ENCODE data around the gene CEP162.
A peak's percentile ranks its signal among the peaks of the same experiment; 100 is the strongest.
"Not testable (repeated sequence)": the region's sequence is repeated elsewhere in the genome, so short reads cannot be mapped to it uniquely, and the experiment has no call there.

The CEP162 gene, protein sequence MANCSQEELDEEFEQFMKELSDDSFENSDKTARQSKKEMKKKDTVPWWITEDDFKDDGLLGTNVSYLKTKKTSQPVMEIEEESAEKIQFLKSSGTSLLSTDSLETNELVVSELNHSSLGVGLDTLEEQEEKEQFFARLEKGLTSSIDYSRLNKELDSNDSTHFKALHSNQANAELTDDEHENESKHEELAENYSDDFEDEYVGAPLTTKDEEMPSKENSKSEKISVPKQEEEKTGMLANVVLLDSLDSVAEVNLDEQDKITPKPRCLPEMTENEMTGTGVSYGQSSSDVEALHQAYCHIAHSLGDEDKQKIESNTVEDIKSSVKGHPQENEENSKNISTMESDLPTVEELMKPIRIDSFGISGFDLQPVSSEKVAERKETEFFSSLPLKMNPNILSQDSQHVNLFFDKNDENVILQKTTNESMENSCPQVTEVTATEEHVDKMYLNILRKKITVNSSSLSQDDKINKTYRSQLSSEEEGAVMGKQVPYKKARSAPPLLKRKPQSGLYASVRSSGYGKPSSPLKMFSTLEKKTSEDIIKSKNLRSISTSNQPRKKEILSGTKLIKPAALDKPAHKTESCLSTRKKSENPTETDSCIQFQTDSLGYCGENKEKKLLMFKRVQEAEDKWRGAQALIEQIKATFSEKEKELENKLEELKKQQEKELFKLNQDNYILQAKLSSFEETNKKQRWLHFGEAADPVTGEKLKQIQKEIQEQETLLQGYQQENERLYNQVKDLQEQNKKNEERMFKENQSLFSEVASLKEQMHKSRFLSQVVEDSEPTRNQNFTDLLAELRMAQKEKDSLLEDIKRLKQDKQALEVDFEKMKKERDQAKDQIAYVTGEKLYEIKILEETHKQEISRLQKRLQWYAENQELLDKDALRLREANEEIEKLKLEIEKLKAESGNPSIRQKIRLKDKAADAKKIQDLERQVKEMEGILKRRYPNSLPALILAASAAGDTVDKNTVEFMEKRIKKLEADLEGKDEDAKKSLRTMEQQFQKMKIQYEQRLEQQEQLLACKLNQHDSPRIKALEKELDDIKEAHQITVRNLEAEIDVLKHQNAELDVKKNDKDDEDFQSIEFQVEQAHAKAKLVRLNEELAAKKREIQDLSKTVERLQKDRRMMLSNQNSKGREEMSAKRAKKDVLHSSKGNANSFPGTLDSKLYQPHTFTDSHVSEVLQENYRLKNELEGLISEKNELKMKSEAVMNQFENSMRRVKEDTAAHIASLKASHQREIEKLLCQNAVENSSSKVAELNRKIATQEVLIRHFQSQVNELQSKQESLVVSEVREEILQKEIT (N-terminal part only)

DNA sequence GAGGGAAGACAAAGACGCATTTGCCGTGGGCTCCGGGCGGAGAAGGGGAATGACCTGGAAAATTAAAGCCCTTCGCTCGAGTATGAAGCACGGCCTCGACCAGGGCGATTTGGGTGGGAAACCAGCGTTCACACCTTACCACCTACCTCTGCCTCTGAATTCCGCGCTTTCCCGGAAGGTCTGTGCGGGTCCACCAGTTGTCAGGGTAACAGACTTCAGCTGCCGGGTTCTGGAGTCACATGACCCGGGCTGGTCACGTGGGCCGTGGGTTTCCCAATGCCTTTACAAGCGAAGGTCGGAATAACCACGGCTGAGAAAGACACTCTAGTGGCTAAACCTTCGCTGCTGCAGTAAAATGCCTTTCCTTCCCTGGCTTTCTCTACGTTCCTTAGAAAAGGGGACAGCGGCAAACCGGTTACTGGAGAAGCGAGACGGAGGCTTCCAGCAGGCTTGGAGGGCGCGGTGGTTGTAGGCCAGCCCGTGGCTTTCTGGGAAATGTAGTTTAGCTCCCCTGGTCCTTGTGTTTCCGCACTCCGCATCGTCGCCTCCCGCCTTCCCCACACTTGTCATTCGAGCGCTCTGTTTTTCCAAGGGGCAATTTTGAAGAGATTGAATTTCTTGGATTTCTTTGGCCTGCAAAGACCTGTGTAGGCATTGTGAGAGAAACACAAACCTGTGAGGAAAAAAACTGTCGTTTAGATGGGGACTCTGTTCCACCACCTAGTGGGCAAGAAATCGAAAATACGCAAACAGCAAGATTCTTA is at the start of gene CEP162:
Gene CEP162 (minus strand): TSS at position 210 of the 764 bp plus-strand sequence. CDS start 1,250 bp downstream, outside the sequence.
- peak; percentile 71 to 79 for DNase-seq (ENCODE audit: low read depth in 2 of 2)

DNA sequence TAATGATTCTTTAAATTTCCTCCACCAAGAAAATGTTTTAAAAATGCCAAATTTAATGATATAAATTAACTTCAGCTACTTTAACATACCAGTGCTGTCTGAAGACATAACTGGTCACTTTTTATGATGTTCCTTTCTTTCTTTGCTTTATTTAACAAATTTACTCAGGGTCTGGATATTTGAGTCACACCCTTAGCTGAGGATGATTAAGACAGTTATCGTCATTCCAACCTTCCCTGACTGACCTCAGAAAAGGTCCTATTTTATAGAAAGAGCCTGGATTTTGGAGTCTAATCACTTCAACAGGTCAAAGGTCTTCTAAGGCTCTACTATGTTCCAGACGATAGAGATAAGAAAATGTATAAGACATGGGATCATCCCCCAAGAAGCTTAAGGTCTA is 47.4 kb upstream of the CEP162 start:
- no peak for DNase-seq (ENCODE audit: low read depth in 2 of 2)

DNA sequence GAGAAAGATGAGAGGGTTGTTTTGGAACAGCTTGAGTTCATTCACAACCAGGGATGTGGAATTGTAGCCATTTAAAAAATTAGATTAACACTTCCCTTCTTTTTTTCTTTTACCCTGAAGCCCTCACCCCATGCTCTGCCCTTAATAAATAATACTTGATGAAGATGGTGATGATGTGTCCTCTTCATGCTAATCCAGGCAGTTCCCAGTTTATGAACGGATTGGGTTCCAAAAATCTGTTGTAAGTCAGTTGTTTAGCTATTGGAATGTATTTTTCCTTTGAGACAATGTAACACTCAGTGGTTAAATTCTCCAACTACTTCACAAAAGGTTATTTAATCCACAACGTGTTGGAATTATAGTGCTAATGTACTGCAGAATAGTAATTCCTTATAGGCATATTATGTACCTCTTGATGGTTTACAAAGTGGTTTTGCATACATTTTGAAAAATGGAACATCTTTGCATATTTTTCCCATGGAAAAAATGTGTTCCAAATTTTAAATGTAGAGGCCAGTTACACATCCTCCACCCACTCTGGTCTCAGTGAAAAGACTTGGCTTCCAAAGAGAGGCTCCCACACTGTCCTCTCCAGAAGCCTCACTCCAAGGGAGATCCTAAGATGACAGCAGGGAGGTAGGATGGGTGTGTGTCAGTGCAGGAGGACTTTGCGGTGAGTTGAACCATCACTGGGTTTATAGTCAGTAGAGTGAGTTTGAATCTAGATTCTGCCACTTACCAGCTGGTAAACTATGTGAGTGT is 45.8 kb upstream of the CEP162 start:
- DNase-seq (ENCODE audit: low read depth in 2 of 2) = no peak

DNA sequence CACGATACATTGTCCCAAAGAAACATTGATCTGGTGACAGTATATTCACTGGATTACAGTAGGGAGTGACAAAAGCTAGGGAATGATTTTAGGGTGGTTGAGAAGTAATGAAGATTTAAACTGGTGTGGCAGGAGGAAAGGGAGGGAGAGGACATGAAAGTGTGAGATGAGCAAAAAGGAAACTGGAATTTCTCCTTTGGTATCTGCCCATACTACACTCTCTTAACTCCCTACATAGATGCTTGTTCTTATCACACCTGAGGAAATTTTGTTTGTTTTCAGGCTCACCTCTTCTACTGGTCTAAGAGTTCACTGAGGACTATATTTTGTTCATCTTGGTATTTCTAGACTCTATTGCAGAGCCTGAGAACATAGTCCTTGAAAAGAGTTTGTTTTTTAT is 44.9 kb upstream of the CEP162 start:
- no peak for DNase-seq (ENCODE audit: low read depth in 2 of 2)

DNA sequence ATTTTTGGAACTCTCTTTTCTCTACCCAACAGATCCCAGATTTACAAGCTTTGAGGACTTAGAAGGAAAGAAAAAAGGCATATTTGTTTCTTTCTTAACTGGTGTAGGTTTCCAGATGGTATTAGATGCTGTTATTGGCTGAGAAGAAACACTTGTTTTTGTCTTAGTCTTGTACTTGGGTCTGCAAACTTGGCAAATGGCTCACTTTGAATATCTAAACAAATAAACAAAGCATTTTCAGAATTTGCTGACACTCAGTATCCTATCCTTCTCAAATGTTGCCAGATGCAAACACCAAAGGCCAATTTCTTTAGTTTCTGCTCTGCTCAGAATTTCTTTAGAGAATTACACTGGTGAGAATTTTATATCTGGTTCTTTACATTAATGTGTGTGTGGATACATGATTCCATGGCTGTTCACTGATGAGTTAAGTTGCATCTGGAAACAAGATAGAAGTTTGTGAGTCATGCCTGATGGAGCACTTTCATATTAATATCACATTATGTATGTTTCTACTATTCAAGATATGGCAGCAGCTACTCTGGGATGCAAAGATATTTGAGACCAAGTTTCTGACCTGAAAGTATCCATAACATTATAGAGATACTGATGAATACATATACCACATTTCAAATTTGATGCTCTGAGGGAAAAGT is 43.7 kb upstream of the CEP162 start:
- no peak for DNase-seq (ENCODE audit: low read depth in 2 of 2)

DNA sequence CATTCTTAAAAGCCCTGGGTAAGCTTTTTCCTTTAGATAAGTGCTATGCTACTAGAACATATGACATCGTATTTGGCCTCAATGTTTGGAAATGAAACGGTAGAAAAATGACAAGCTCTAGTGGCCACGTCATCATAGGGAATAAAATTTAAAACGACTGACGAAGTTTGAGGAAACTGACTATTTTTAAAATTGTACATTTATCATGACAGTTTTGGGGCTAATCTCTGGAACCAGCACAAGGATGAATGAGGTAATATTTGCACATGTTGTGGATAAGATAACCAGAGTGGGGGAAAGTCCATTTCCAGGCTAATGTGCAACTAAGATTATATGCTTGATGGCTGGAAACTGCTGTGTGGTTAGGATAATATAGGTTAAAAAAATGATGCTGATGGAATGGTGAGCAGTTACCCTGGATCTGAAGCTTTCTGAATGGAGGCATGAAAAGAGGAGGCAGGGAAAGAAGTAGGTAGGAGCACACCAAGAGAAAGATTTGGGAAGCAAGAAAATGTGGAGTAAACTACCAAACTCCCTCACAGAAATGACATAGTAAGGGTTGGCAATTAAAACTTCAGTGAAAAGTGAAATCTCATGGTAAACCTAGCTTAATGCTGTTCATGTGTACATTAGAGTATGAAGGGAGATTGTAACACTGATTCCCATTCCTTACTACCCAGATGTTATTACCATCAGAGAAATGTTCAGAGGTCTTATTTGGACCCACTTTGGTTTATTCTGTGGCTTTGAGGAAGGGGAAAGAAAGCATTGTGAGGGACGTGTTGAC is 42.7 kb upstream of the CEP162 start:
- no peak for DNase-seq (ENCODE audit: low read depth in 2 of 2)

DNA sequence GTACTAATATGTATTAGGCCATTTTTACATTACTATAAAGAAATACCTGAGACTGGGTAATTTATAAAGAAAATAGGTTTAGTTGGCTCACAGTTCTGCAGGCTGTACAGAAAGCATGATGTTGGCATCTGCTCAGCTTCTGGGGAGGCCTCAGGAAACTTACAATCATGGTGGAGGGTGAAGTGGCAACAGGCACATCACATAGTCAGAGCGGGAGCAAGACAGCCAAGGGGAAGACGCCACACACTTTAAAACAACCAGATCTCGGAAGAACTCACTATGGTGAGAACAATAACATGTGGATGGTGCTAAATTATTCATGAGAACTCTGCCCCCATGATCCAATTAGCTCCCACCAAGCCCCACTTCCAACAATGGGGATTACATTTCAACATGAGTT is 41.3 kb upstream of the CEP162 start:
- DNase-seq (ENCODE audit: low read depth in 2 of 2) = no peak

DNA sequence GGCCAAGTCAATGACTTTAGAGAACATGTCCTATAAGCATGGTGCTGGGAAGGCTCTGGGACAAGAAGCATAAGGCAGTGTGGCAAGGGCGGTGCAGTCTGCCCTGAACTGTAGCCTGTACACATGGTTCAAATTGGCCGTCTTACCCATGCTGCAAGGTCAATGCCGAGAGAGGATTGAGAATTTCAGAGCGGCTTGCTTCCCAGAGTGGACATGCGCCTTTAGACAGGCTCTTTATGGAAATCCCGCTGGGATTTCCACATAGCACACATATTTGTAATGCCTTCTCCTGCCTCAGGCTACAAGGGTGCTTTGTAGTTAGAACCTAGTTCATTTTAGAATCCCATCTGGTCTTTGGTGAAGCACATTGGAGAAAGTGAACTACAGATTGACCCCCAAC is 36.1 kb upstream of the CEP162 start:
- DNase-seq (ENCODE audit: low read depth in 2 of 2) = no peak

DNA sequence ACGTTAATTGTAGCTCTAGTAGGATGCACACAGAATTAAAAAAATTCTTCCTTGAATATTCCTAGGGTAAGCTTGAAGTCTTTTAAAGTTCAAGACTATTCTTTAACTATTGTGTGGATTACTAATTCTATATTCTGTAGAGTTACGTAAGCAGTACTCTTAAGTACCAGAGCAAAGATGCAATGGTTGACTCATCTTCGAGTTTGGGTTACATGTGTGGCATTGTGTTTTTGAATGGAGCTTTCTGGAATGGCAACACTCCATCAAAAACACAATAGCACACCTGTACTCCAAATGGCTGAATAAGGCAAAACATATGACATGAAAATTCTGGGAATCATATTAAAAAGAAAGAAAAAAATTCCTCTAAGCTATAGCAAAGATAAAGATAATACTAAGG is 33.5 kb upstream of the CEP162 start:
- no peak for DNase-seq (ENCODE audit: low read depth in 2 of 2)

DNA sequence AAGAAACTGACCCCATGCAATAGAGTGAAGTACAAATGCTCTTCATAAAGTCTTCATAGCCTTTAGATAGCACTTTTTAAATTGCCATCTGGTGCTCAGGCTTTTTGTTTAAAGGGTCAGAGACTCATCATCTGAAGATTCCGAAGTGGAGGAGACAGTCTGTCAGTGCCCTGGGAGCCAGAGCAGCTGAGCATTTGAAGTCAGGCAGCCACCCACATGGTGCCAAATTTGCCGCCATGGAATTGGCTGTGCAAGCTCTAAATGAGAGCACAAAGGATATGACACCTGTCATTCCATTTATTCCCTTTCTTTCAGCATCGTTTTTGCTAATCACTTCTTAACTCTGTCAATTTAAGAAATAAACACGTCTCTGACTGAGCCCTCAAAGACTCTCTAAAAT is 32.8 kb upstream of the CEP162 start:
- DNase-seq (ENCODE audit: low read depth in 2 of 2) = no peak

DNA sequence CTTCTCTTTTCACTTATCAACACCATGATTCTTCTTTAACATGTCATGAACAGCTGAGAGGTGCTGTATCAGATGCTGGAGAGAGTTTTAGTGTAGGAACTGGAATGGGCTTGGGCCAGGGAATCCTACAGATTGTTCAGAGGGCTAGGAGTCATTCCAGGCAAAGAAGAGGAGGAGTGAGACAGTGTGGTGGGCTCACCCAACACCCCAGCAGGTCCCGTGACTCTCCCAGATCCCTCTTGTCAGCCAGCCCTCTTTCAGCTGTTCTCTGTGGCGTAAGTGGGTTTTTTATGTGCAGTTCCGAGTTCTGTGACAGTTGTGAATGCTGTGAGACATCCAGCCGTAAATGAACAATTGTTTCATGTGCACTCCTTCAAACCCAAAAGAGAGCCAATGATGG is 31.4 kb upstream of the CEP162 start:
- DNase-seq (ENCODE audit: low read depth in 2 of 2) = no peak

DNA sequence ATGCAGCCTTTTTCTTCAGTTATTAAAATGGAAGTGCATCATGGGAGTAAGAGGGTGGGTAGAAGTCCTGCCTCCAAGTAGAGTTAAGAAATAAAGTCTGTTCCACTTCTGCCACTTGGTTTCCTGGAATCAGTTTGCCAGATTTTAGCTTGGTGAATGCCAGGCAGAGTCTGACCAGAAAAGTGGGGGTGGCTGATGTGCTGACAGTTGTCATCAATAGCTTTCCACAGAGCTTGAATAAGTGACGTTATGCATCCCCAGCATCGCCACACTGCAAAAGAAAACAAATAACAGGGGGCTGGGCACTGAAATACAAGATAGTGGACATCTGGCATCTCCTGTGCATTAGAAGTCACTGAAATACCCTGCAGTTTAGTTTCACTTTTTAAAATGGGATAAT is 30.8 kb upstream of the CEP162 start:
- DNase-seq (ENCODE audit: low read depth in 2 of 2) = no peak

DNA sequence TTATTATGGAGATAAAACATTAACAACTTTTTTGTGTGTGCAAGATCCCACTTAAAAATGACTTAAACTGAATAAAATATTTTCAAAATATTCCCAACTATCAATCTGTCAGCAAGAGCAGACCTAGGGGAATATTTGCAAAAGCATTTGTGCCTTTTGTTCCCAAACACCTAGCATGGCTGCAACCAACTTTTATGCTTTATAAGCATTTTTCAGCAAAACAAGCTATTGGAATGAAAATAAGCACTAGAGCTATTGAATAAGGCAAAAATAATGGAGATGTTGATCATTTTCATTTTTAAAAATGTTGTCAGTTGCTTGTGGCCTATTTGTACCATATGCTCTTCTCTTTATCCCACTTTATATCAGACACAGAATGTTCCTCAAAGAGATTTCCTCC is 28.2 kb upstream of the CEP162 start:
- no peak for DNase-seq (ENCODE audit: low read depth in 2 of 2)

DNA sequence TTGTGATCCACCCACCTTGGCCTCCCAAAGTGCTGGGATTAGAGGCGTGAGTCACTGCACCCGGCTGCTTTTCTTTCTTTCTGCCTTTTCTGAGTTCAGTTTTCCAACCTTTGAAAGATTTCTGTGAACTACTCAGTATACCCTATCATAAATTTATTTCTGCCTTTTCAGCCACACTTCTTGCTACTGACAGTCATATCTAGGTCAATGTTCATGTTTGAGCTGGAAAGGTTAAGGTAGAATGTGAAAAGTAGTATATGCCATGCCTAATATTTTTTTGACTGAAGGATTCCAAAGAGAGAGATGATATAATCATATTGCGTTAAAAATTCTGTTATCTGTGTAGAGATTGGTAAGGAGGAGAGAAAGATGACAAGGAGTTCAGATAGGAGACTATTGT is 25.9 kb upstream of the CEP162 start:
- DNase-seq (ENCODE audit: low read depth in 2 of 2) = no peak

DNA sequence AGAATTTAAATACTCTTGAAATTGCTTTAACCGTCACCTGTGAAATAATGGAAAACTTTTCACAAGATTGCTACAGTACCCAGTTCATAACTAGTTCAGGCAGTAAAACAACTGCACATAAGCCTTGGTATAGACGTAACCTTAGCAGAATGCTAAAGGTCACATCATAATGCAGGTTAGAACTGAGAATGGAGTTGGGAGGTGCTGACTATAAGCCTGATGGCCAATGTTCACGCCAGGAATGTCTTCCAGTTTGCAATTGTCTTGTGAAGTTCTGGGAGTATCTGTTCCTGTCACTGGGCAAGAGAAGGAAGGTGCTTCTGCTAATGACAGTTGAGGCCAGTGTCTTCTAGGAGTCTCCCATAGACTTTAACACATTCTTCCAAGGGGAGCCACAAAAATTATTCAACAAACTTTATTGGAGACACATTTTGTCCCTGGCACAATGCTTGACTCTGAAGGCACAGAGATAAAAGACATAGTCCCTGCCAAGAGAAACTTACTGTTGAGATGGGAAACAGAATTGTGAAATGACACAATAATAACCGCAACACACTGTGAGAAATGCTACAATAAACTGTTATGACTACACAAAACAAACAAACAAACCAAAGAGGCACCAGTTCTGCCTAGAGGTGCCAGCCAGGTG is 24.6 kb upstream of the CEP162 start:
- no peak for DNase-seq (ENCODE audit: low read depth in 2 of 2)

DNA sequence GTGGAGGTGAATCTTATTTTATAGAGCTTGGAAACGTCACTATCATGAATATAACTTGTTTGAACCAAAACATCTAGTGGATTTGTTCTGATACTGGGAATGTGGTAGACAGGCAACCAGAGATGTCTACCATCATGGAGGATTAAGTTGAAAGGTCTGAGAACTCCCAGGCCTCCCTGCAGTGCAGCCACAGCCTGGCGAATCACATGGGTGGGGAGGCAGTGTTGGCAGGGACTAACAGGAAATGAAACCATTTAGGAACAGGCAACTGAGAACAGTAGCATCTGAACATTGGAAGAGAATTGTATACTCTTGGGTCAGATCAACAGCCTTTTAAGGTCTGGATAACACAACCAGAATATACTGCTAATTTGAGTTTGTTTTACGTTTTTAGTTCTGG is 22.3 kb upstream of the CEP162 start:
- no peak for DNase-seq (ENCODE audit: low read depth in 2 of 2)

DNA sequence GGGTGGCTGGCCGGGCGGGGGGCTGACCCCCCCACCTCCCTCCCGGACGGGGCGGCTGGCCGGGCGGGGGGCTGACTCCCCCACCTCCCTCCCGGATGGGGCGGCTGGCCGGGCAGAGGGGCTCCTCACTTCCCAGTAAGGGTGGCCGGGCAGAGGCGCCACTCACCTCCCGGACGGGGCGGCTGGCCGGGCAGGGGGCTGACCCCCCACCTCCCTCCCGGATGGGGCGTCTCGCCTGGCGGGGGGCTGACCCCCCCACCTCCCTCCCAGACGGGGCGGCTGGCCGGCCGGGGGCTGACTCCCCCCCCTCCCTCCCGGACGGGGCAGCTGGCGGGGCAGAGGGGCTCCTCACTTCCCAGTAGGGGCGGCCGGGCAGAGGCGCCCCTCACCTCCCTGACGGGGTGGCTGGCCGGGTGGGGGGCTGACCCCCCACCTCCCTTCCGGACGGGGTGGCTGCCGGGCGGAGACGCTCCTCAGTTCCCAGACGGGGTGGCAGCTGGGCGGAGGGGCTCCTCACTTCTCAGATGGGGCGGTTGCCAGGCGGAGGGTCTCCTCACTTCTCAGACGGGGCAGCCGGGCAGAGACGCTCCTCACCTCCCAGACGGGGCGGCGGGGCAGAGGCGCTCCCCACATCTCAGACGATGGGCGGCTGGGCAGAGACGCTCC is 17.1 kb upstream of the CEP162 start:
- DNase-seq (ENCODE audit: low read depth in 2 of 2) = not testable (repeated sequence)

DNA sequence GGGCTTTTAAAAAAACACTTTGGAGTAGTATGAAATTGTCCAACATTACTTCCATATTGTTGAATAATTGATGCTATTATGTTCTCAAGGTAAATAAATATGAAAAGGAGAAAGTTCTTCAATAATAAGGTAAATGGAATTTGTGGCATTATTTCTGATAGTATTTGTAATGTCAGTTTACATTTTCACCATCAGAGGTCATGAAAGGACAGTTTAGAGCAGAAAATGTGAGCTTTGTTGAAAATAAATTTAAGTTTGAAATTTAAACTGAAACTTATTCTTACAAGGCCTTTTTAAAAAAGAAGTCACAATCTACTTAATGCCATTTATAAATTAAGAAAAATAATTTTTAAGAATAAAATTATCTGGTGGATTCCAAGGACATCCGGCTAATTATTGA is 15.8 kb upstream of the CEP162 start:
- DNase-seq (ENCODE audit: low read depth in 2 of 2) = no peak

Measured in stimulated activated CD8-positive, alpha-beta memory T cell treated with anti-CD3 and anti-CD28 coated beads, Interleukin-7, amount 100 ng/mL, for 1 hour (primary cell).